HG02588 (cell line): ENCODE results near the gene BICRAL.
"Not testable (repeated sequence)": the region's sequence is repeated elsewhere in the genome, so short reads cannot be mapped to it uniquely, and the experiment has no call there.

Experiments used
- ATAC-seq: cut with Tn5 transposase; IDR thresholded peaks from one replicate; pipeline ENCODE4 v1.9.1; 2021; ENCODE audit warnings: mild to moderate bottlenecking, moderate library complexity; ENCODE audit not compliant: unreplicated experiment

The BICRAL gene

DNA sequence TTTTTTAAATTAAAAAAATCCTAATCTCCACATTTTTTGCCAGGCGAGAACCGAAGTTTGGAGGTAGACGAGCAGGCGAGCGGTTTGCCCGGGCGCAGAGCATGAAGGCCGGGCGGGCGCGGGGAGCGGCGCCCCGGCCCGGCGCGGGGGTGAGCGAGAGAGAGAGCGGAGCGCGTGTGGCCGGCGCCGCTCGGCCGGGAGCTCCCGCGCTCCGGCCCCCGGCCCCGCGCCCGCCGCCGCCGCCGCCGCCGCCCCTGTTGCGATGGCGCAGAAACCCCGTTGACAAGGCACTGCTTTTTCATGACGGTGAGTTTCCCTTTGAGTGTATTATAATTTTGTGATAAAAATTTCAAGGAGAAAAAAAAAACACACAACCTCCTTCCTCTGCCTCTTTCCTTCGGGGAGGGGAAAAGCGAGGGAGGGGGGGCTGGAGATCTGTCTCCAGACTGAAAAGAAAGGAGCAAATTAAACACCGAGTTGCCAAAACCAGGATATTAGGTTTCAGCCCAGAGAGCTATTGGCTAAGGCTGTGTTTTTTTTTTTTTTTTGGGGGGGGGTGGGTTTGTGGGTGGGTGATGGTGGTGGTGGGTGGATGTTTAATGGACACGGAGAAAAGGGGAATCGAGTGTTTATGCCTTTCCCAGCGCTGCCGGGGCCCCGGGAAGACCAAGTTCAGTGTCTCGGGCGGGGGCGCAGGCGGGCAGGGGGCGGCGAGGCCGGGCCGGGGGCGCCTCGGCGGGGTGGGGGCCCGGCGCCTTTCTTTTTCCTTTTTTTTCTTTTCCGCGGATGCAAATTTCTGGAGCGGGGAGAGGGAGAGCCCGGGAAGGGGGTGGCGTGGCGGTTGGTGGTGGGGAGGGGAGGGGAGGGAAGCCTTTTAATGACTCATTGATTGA is at the start of gene BICRAL:
BICRAL (plus strand) TSS at position 257 of the 893 bp plus-strand sequence. CDS start 39,971 bp downstream, outside the sequence.
- no peak for ATAC-seq

GRCh38 chr6:42733867-42734481 is 47.9 kb upstream of the BICRAL start:
- not testable (repeated sequence) for ATAC-seq

DNA sequence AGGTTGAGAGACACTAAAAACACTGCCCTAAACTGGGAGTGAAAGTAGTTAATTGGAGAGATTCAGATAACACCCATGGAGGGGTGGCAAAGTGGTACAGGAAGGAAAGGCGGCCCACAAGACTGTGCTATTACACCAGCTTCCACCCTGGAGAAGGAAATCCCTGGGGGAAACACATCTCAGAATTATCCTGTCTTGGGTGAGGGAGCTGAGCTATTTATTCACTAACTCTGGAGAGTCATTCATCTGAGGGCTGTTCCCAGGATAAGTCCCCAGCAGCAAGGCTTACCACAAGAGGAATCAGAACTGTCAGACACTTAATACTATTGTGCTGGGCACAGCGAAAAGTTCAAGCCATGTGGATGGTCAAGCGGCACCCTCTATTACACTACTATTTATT is 45.9 kb upstream of the BICRAL start:
- ATAC-seq = no peak

GRCh38 chr6:42740725-42741124 is 41.1 kb upstream of the BICRAL start:
- ATAC-seq = no peak

DNA sequence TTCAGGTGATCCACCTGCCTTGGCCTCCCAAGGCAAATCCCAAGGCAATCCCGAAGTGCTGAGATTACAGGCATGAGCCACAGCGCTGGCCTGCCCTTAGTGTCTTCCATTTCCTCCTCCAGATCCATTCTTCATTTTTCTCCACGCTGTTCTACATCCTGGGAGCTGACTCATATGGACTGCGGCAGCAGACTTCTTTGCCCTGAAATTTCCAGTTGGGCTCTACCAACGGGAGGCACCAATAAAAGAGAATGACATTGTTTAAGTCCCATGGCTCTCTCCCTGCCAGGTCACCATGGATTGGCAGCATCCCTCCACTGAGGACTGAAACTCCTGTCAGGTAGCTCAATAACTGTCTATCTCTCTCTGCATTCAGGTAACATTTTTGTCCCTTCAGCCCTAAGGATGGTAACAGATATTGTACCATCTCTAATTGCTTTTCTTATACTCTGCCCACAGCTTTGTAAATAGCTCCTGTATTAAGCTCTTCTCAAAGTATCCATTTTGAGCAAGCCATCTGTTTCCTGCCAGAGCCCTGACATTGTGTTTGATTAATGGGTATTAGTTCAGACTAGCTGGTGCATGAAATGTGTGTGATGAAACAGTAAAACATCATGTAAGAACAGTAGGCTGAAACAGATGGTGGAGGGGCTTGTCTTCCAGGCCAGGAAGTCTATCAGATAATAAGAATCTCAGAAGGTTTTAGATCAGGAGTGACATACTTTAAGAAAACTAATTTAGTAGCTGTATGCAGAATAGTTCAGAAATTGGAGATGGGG is 39.5 kb upstream of the BICRAL start:
- no peak for ATAC-seq

GRCh38 chr6:42744351-42744893 is 37.4 kb upstream of the BICRAL start:
- no peak for ATAC-seq

DNA sequence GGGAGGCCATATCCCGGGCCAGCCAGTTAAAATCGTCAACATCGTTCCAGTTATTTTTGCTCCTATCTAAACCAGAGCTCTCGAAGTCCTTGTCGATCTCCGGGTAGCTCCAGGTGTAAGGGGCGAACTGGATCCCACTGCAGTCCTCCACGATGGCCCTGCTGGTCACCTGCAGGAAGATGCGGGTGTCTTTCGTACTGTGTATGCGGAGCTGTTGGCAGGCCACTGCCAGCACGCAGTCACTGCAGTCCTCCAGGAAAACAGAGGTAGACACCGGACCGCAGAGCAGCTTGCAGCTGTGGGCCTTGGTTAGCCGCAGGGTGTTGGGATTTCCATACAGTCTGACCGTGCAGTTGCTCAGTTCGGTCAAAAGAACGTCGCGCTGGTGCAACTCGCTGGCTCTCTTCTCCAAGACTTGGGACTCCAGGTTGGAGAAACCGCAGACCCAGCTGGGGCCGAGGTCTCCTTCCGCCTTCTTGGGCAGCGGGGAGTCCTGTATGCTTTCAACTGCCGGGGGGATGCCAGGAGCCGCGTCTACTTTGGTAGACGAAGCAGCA is 36.7 kb upstream of the BICRAL start:
- no peak for ATAC-seq

- ATAC-seq = peak; percentile 77
Observed at GRCh38 chr6:42745640-42746462, 36.0 kb upstream of the BICRAL start, which contains the start of gene TBCC. TSS of gene TBCC (minus strand) at chr6:42746103. CDS start at chr6:42746073, 30 bp downstream.

- peak; percentile 60 for ATAC-seq
Observed at GRCh38 chr6:42746463-42747391, 35.1 kb upstream of the BICRAL start.

DNA sequence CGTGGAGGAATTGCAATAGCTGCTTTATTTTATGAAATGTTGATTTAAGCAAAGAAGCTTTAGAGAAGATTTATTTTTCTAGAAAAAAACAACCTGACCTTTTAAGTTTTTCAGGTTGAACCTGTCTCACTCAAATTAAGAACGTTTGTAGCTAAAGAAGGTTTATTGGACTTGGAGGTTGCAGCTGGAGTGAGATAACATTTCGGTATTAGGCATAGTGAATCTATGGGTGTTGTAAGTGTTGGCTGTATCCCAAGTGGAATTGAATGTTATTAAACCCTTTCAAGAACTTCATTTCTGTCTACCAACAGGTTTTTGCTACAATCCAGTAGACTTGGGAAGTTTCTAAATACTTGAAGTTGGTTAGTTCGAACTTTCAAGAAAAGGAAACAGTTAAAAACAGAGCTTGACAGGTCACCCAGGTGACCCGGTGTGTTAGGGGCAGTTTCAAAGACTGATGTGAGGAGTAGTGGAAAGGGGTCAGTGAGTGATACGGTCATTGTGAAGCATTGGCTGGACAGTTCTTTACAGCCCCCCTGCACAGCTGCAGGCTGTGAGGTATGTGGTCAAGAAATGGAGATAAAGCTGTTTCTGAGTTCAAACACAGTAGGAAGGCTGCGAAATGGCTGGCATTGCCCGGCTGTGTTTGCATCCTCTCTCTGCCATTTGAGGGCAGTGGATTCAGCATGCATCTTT is 33.5 kb upstream of the BICRAL start:
- ATAC-seq = no peak

GRCh38 chr6:42751055-42751454 is 30.8 kb upstream of the BICRAL start:
- no peak for ATAC-seq

DNA sequence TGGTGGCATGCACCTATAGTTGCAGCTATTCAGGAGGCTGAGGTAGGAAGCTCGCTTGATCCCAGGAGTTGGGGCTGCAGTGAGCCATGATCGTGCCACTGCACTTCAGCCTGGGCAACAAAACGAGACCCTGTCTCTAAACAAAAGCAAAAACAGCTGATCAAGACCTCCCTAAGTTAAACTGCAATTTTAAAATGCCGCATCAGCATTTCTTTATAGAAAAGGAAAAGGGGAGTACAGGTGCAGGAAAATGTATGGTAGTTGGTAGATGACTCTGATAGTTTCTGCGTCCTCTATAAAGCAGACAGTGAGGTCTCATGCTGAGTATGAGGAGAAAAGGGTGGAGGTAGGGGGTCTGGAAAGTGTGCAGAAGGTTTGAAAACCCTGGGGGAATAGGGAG is 27.1 kb upstream of the BICRAL start:
- ATAC-seq = no peak

GRCh38 chr6:42756722-42757121 is 25.1 kb upstream of the BICRAL start:
- ATAC-seq = no peak

DNA sequence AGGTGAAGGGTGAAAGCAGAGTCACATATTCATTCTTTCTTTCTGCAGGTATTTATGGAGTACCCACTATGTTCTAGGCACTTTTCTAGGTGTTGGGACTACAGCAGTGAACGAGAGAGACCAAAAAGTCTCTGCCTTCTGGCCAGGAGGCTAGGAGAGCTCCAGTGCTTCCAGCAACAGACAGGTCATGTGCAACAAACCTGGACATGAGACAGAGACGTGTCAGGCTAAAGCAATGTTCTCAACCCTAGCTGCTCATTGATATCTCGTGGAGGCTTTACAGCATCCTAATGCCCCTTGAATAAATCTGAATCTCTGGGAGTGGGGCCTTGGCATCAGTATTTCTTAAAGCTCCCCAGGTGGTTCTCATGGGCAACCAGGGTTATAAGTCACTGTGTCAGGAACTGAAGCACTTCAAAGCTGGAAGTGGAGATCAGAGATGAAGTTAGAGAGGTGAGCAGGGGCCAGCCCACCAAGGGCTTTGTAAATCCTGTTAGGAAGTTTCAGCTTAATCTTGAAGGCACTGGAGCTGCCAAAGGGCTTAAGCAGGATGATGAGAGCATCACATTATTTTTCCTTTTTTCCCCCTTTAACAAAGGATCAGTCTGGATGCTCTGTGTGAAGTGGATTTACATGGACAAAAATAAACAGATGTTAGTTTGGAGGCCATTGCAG is 23.0 kb upstream of the BICRAL start:
- ATAC-seq = no peak

- no peak for ATAC-seq
Observed at GRCh38 chr6:42761287-42762067, 20.4 kb upstream of the BICRAL start.

DNA sequence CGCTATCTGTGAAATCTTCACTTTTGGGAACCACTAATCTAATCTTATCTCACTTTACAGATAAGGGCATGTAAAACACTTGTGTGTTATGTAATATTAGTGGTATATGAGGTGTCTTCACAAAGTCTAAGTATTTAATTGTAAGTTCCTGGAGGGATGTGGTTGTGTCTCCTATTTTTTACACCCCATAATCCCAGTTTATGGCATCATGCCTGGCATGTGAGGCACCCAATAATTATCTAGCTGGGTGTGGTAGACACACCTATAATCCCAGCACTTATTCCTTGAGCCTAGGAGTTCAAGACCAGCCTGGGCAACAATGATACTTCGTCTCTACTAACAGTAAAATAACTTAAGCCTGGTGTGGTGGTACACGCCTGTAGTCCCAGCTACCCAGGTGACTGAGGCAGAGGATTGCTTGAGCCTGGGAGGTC is 19.4 kb upstream of the BICRAL start:
- no peak for ATAC-seq

- no peak for ATAC-seq
Observed at GRCh38 chr6:42762950-42763349, 18.9 kb upstream of the BICRAL start.
